Measurements from ENCODE around the gene ARMC6.
"Not testable (repeated sequence)": the region's sequence is repeated elsewhere in the genome, so short reads cannot be mapped to it uniquely, and the experiment has no call there.

ARMC6 gene

DNA sequence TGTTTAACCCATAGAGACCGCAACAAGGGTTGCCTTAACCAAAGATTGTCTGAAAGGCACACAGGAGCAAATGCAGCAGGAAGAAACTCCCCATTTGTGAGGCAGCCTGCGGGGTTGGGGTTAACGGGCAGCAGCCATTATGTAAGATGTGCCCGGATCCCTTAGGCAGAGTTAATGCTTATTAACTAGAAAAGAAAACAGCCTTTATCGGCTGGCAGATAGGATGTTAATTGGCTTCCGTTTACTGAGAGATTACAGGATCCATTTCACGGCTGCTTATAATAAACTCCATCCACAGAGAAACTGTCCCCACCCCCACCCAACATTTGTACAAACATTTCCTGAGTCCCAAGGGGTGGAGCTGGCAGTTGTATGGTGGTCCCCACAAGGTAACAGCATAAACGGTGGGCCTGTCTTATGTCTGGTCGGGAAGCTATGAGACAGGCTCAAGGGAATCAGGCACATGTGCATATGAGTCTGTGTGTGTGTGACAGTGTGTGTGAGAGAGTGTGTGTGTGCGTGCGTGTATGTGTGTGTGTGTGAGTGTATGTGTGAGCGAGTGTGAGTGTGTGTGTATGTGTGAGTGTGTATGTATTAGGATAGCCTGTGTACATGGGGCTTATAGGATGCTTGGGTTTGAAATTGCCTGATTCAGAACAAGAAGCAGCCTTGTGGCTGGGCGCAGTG, 40.9 kb downstream of the ARMC6 start:
- DNase-seq (ENCODE audit: low read depth in 2 of 2): no peak

- no peak for DNase-seq (ENCODE audit: low read depth in 2 of 2)
Measured at GRCh38 chr19:19075126-19075525, 41.7 kb downstream of the ARMC6 start.

- DNase-seq (ENCODE audit: low read depth in 2 of 2): no peak
Measured at GRCh38 chr19:19076476-19076875, 43.1 kb downstream of the ARMC6 start.

DNA sequence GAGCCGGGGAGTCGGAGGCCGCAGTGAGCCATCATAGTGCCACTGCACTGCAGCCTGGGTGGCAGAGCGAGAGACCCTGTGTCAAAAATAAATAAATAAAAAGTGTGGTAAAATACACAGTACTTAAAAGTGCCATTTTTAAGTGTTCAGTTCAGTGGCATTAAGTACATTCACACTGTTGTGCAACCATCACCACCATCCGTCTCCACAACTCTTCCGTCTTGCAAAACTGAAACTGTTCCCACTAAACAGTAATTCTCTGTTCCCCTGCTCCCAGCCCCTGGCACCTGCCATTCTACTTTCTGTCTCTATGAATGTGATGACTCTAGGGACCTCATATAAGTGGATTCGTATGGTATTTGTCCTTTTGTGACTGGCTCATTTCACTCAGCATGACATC, 43.7 kb downstream of the ARMC6 start:
- no peak for DNase-seq (ENCODE audit: low read depth in 2 of 2)

DNA sequence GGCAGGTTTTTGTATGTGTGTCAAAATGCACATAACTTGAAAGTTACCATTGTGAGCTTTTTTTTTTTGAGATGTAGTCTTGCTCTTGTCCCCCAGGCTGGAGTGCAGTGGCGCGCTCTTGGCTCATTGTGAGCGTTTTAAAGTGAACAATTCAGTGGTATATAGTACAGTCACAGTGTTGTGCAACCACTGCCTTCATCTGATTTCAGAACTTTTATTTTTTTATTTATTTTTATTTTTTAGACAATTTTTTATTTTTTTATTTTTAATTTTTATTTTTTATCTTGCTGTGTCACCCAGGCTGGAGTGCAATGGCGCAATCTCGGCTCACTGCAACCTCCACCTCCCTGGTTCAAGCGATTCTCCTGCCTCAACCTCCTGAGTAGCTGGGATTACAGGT, 45.4 kb downstream of the ARMC6 start:
- no peak for DNase-seq (ENCODE audit: low read depth in 2 of 2)

- no peak for DNase-seq (ENCODE audit: low read depth in 2 of 2)
Measured at GRCh38 chr19:19079571-19079970, 46.2 kb downstream of the ARMC6 start.

GRCh38 chr19:19081642-19082151, 48.3 kb downstream of the ARMC6 start:
- no peak for DNase-seq (ENCODE audit: low read depth in 2 of 2)

- DNase-seq (ENCODE audit: low read depth in 2 of 2): no peak
Measured at GRCh38 chr19:19083413-19084178, 50.2 kb downstream of the ARMC6 start.

GRCh38 chr19:19087676-19088075, 54.3 kb downstream of the ARMC6 start:
- no peak for DNase-seq (ENCODE audit: low read depth in 2 of 2)

DNA sequence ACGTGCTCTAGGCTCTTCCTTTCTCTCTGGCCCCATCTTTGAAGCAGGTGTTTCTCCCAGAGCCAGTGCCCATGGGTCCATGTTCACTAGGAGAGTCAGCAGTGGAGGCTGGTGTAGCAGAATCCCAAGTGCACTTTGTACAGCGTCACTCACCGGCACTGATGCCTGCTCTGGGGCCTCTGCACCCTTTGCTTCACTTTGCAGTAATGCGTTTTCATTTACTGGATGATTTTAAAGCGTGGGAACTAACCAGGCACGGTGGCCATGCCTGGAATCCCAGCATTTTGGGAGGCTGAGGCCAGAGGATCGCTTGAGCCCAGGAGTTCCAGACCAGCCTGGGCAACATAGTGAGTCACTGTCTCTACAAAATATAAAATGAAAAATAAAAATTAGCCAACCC, 61.1 kb downstream of the ARMC6 start:
- no peak for DNase-seq (ENCODE audit: low read depth in 2 of 2)

GRCh38 chr19:19095691-19096090, 62.3 kb downstream of the ARMC6 start:
- no peak for DNase-seq (ENCODE audit: low read depth in 2 of 2)

DNA sequence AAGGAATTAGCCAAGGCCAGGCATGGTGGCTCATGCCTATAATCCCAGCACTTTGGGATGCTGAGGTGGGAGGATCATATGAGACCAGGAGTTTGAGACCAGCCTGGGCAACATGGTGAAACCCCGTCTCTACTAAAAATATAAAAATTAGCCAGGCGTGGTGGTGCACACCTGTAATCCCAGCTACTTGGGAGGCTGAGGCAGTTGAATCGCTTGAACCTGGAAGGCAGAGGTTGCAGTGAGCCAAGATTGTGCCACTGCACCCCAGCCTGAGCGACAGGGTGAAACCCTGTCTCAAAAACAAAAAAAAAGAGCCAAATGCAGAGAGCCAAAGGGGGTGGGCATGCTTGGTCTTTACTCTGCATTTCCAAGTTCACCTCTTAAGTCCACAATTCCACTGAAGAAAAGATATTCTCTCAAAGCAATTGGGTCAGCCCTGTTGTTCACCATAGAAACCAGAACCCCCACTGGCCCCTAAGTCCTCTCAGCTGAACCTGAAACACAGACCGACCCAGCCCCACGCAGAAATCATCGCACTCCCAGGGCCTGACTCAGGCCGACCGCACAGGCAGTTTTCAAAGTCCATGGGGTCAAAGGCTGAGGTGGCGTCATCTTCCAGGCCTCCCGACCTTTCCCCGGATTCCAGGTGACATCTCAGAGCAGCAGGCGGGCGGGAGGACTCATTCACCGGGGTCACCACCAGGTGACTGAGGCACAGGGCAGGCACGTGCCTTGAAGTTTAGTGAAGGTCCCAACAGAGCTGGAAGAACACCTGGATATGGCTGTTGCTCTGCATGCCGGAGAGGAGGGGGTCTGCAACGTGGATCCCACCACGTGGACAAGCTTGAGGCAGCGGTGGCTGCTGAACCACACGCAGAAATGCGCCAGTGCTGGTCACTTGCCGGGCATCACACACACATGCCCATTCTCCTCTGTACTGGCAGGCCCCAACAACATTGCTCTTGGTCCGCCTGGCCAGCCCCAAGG, 63.5 kb downstream of the ARMC6 start:
- DNase-seq (ENCODE audit: low read depth in 2 of 2): no peak

DNA sequence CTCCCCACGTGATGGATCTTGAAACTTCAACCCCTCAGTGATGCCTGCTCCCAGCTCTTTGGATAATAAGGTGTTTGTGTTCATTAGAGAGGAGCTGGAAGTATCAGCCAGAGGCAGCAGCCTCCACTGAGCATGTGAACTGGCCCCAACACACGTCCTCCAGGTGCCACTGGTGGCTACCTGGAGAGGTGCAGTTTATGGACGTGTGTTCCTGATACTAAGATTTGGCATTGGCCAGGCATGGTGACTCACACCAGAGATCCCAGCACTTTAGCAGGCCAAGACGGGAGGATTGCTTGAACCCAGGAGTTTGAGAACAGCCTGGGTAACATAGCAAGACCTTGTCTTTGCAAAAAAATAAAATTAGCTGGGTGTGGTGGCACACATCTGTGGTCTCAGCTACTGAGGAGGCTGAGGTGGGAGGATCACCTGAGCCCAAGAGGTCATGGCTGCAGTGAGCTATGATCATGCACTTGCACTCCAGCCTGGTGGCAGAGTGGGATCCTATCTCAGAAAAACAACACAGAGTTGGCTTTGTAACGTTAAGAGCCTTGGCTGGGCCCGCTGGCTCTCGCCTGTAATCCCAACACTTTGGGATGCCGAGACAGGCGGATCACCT, 64.8 kb downstream of the ARMC6 start:
- no peak for DNase-seq (ENCODE audit: low read depth in 2 of 2)

GRCh38 chr19:19098703-19099632, 65.6 kb downstream of the ARMC6 start:
- DNase-seq (ENCODE audit: low read depth in 2 of 2): no peak

DNA sequence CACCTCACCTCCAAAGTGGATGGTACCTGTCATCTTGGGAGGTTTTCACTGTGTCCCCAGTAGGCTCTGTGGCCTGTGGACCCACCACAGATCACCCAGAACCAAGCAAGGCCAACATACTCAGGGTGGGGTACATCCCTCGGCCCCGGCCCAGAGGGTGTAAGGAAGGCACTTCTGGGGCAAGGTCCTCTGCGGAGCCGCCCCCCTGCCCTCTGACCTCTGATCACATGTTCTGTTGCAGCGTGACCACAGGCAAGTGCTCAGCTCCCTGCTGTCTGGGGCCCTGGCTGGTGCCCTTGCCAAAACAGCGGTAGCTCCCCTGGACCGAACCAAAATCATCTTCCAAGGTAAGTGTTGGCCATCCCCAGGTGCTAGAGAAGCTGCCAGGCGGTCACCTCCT, 68.1 kb downstream of the ARMC6 start:
- DNase-seq (ENCODE audit: low read depth in 2 of 2): no peak

DNA sequence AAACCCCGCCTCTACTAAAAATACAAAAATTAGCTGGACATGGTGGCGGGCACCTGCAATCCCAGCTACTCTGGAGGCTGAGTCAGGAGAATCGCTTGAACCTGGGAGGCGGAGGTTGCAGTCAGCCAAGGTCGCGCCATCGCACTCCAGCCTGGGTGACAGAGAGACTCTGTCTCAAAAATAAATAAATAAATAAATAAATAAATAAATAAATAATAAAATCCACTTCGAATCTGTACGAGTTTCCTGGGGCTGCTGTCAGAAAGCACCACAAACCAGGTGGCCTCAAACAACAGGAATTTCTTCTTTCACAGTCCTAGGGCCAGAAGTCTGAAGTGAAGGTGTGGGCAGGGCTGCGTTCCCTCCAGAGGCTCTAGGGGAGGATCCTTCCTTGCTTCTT, 69.2 kb downstream of the ARMC6 start:
- not testable (repeated sequence) for DNase-seq (ENCODE audit: low read depth in 2 of 2)

- DNase-seq (ENCODE audit: low read depth in 2 of 2): no peak
Measured at GRCh38 chr19:19103167-19103566, 69.8 kb downstream of the ARMC6 start.

DNA sequence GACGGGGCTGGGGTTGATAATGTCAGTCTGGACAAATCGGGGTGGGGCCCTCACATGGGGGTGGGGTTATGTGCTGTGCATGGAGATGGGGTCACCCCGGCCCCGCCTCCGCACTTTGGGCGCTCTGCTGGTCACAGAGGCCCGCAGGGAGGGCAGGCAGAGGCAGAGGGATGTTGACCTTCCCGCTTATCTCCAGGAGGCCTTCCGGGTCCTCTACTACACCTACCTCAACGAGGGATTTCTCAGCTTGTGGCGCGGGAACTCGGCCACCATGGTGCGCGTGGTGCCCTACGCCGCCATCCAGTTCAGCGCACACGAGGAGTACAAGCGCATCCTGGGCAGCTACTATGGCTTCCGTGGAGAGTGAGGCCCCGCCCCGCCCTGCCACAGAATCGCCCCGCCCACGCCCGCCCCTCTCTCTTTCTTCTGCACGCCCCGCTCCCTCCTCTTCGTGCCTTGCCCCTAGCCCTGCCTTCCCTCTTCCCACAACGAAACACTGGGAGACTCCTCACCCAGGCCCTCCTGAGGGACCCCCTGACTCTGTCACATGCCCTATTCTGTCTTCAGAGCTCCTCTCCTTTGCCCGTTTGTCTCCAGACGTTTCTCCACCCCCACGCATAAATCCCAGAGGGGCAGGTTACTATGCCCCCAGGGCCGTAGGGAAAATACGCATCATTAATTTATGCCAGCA, 72.1 kb downstream of the ARMC6 start:
- DNase-seq (ENCODE audit: low read depth in 2 of 2): no peak

DNA sequence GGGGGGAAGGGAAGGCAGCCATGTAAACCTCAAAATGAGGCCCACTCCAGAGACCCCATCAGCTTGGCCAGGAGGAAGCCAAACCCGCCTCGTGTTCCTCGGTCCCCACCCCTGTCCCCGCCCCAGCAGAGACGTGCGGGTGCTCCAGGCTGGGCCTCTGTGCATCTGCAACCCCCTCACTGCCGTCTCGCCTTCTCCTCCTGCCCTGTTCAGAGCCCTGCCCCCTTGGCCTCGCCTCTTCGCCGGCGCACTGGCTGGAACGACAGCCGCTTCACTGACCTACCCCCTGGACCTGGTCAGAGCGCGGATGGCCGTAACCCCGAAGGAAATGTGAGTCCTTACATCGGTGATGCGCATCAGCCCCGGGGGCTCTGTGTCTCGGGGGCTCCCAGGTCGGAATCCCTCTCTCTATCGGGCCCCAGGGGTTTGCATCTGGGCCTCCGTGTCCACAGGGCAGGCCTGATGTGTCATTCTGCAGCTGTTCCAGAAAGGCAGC, 72.7 kb downstream of the ARMC6 start:
- DNase-seq (ENCODE audit: low read depth in 2 of 2): no peak

DNA sequence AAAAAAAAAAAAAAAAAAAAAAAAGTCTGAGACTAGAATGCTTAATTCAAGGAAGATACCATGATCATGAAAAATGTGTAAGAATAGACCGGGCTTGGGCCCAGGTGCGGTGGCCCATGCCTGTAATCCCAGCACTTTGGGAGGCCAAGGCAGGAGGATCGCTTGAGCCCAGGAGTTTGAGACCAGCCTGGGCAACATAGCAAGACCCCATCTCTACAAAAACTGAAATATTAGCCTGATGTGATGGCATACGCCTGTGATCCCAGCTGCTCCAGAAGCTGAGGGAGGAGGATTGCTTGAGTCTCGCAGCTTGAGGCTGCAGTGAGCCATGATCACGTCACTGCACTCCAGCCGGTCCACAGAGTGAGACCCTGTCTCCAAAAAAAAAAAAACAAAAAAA, 73.5 kb downstream of the ARMC6 start:
- not testable (repeated sequence) for DNase-seq (ENCODE audit: low read depth in 2 of 2)

Measured in stimulated activated CD4-positive, alpha-beta T cell treated with anti-CD3 and anti-CD28 coated beads, Interleukin-1b, Interleukin-23, amount 100 ng/mL, for 1 hour (primary cell).